GM23338 (cell line): Measurements from ENCODE around the gene ANKRD60. TPM values are rescaled to one million over a fixed set of nuclear protein-coding genes. Genes with fewer than 3 reads are reported as not detected.

ENCODE experiments used
- ATAC-seq: fragments of 200-7000 bp; cut with Tn5 transposase; 3 replicates; pipeline ENCODE4 v1.9.1; 2020
- DNase-seq: peaks from one replicate; pipeline ENCODE4 v3.0.0-alpha.2; 2015; ENCODE audit warnings: low spot score
- H2AFZ ChIP-seq: fragments of 200-600 bp; sonication (generic); 2 replicates; pipeline ENCODE4 v1.8.0; 2016; ENCODE audit warnings: antibody characterized with exemption, mild to moderate bottlenecking, moderate library complexity
- H3F3A ChIP-seq: fragments of 200-600 bp; sonication (generic); replicated peaks from 2 replicates; pipeline ENCODE4 v1.8.0; 2017; ENCODE audit warnings: antibody characterized with exemption, mixed run types, low read depth
- H3K27ac ChIP-seq: fragments of 200-600 bp; sonication (generic); 2 replicates; pipeline ENCODE4 v1.6.1; 2016; ENCODE audit warnings: low read depth
- H3K27me3 ChIP-seq: fragments of 200-600 bp; sonication (generic); 2 replicates; pipeline ENCODE4 v1.8.0; 2016; ENCODE audit warnings: mild to moderate bottlenecking, mixed run types, moderate library complexity; ENCODE audit not compliant: insufficient read depth
- H3K36me3 ChIP-seq: fragments of 200-600 bp; sonication (generic); 2 replicates; pipeline ENCODE4 v1.8.0; 2016; ENCODE audit warnings: mild to moderate bottlenecking; ENCODE audit not compliant: insufficient read depth
- H3K4me1 ChIP-seq: fragments of 200-600 bp; sonication (generic); 2 replicates; pipeline ENCODE4 v1.8.0; 2016; ENCODE audit warnings: mild to moderate bottlenecking, moderate library complexity; ENCODE audit not compliant: insufficient read depth
- H3K4me2 ChIP-seq: fragments of 200-600 bp; sonication (generic); 2 replicates; pipeline ENCODE4 v1.7.1; 2017; ENCODE audit warnings: mixed run types
- H3K4me3 ChIP-seq: fragments of 200-600 bp; sonication (generic); 2 replicates; pipeline ENCODE4 v1.6.1; 2016; ENCODE audit warnings: mixed run types
- H3K79me2 ChIP-seq: fragments of 200-600 bp; sonication (generic); replicated peaks from 2 replicates; pipeline ENCODE4 v1.8.0; 2017; ENCODE audit warnings: mild to moderate bottlenecking; ENCODE audit not compliant: insufficient read depth
- H3K9me2 ChIP-seq: fragments of 200-600 bp; sonication (generic); 2 replicates; pipeline ENCODE4 v1.8.0; 2017; ENCODE audit not compliant: insufficient read depth
- H4K20me1 ChIP-seq: fragments of 200-600 bp; sonication (generic); replicated peaks from 2 replicates; pipeline ENCODE4 v1.8.0; 2017; ENCODE audit warnings: mild to moderate bottlenecking; ENCODE audit not compliant: insufficient read depth
- H3K27ac Mint-ChIP-seq: 2 replicates; pipeline ENCODE4 v1.8.0; 2020; ENCODE audit warnings: inconsistent platforms, mild to moderate bottlenecking, moderate library complexity, mixed read lengths
- H3K27me3 Mint-ChIP-seq: 3 replicates; pipeline ENCODE4 v1.8.0; 2022; ENCODE audit warnings: low read depth, mild to moderate bottlenecking, moderate library complexity, mixed read lengths, inconsistent platforms; ENCODE audit not compliant: insufficient read depth, poor library complexity
- H3K36me3 Mint-ChIP-seq: 3 replicates; pipeline ENCODE4 v1.8.0; 2021; ENCODE audit warnings: low read depth, mild to moderate bottlenecking, inconsistent platforms, moderate library complexity, mixed read lengths
- H3K4me1 Mint-ChIP-seq: 3 replicates; pipeline ENCODE4 v1.8.0; 2020; ENCODE audit warnings: mild to moderate bottlenecking, inconsistent platforms, mixed read lengths
- H3K4me3 Mint-ChIP-seq: 3 replicates; pipeline ENCODE4 v1.8.0; 2021; ENCODE audit warnings: moderate library complexity, mild to moderate bottlenecking, inconsistent platforms, mixed read lengths
- H3K9me3 Mint-ChIP-seq: 3 replicates; pipeline ENCODE4 v1.8.0; 2020; ENCODE audit warnings: moderate library complexity, mild to moderate bottlenecking, inconsistent platforms, mixed read lengths
- CTCF ChIP-seq, 2 experiments: fragments of 200-600 bp in 1 of 2; sonication (generic) in 1 of 2; conservative IDR thresholded peaks; 2 replicates each; pipeline versions ENCODE4 v1.5.1 to v1.6.1; 2016 to 2017; ENCODE audit warnings: antibody characterized with exemption in 2 of 2, low read depth in 2 of 2, mild to moderate bottlenecking in 2 of 2, moderate library complexity in 1 of 2
- ETS1 ChIP-seq: IDR thresholded peaks from 2 replicates; pipeline ENCODE4 v1.6.1; 2016; ENCODE audit warnings: antibody characterized with exemption
- EZH2phosphoT487 ChIP-seq: fragments of 200-600 bp; sonication (generic); IDR thresholded peaks from one replicate; pipeline ENCODE4 v1.8.1; 2018; ENCODE audit warnings: antibody characterized with exemption; ENCODE audit not compliant: unreplicated experiment
- JUNB ChIP-seq: IDR thresholded peaks from one replicate; pipeline ENCODE4 v1.6.1; 2016; ENCODE audit warnings: antibody characterized with exemption; ENCODE audit not compliant: unreplicated experiment
- NANOG ChIP-seq: IDR thresholded peaks from 2 replicates; pipeline ENCODE4 v1.6.1; 2016; ENCODE audit warnings: antibody characterized with exemption, borderline replicate concordance
- POLR2AphosphoS5 ChIP-seq: IDR thresholded peaks from 2 replicates; pipeline ENCODE4 v1.6.1; 2016; ENCODE audit warnings: antibody characterized with exemption, low read depth
- STAT1 ChIP-seq: IDR thresholded peaks from one replicate; pipeline ENCODE4 v1.6.1; 2016; ENCODE audit warnings: antibody characterized with exemption; ENCODE audit not compliant: unreplicated experiment
- ZNF114 ChIP-seq: fragments of 250-450 bp; sonication (Bioruptor Pico); IDR thresholded peaks from 2 replicates; pipeline ENCODE4 v1.5.0; 2020; ENCODE audit warnings: mild to moderate bottlenecking, moderate library complexity
- ZNF331 ChIP-seq: fragments of 250-450 bp; sonication (Bioruptor Pico); IDR thresholded peaks from 2 replicates; pipeline ENCODE4 v1.5.0; 2020; ENCODE audit warnings: low read depth, mild to moderate bottlenecking, moderate library complexity
- polyA plus RNA-seq: library from polyadenylated mRNA; unstranded; fragments of >200 nt; fragmentation: Nextera tagmentation; extraction: Ambion mirVana; gene quantifications from 2 replicates; pipeline ENCODE4 v1.2.1, GENCODE V29; 2016
- total RNA-seq: library from RNA; depleted of rRNA; stranded (reverse); fragments of >200 nt; shearing (Covaris generic); gene quantifications from 2 replicates; pipeline ENCODE4 v1.2.3, GENCODE V29; 2014
- TF ChIP-seq, protein P1 (sequence below): IDR thresholded peaks from one replicate; pipeline ENCODE4 v1.6.1; 2018; ENCODE audit warnings: antibody characterized with exemption; ENCODE audit not compliant: unreplicated experiment

Gene ANKRD60
- total and polyA plus RNA-seq, 2 experiments from 2014 or later, result not detected

- TF ChIP-seq CTCF (conservative IDR thresholded peaks at IDR 0.05; ENCODE audit: low read depth in 2 of 2) (no peak), ZNF331 (CRISPR knock-in tag) (no peak), POLR2AphosphoS5 (no peak), NANOG (no peak), EZH2phosphoT487 (no peak)
- TF ChIP-seq, protein P1, sequence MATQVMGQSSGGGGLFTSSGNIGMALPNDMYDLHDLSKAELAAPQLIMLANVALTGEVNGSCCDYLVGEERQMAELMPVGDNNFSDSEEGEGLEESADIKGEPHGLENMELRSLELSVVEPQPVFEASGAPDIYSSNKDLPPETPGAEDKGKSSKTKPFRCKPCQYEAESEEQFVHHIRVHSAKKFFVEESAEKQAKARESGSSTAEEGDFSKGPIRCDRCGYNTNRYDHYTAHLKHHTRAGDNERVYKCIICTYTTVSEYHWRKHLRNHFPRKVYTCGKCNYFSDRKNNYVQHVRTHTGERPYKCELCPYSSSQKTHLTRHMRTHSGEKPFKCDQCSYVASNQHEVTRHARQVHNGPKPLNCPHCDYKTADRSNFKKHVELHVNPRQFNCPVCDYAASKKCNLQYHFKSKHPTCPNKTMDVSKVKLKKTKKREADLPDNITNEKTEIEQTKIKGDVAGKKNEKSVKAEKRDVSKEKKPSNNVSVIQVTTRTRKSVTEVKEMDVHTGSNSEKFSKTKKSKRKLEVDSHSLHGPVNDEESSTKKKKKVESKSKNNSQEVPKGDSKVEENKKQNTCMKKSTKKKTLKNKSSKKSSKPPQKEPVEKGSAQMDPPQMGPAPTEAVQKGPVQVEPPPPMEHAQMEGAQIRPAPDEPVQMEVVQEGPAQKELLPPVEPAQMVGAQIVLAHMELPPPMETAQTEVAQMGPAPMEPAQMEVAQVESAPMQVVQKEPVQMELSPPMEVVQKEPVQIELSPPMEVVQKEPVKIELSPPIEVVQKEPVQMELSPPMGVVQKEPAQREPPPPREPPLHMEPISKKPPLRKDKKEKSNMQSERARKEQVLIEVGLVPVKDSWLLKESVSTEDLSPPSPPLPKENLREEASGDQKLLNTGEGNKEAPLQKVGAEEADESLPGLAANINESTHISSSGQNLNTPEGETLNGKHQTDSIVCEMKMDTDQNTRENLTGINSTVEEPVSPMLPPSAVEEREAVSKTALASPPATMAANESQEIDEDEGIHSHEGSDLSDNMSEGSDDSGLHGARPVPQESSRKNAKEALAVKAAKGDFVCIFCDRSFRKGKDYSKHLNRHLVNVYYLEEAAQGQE, result no peak
These were observed 26.8 kb downstream of the ANKRD60 start (continued) for GRCh38 chr20:58201616-58202015.

GRCh38 chr20:58199469-58199868 lies 29.0 kb downstream of the ANKRD60 start:
- ATAC-seq, result no peak
- 0 out of 2 replicates have a peak, but pooled peaks cover 4% of the 10 kb centered on the region for H3K9me2 ChIP-seq
- TF ChIP-seq POLR2AphosphoS5, result no peak
- no peak for TF ChIP-seq STAT1
- no peak for TF ChIP-seq JUNB
- H3F3A ChIP-seq, result no peaks in the 10 kb centered on the region
- no peak for DNase-seq
- peaks cover 9% of the 10 kb centered on the region for H3K9me3 Mint-ChIP-seq
- H3K4me1 Mint-ChIP-seq, result no peaks in the 10 kb centered on the region
- H3K27ac Mint-ChIP-seq, result no peak overlapping the region
- no peaks in the 10 kb centered on the region for H4K20me1 ChIP-seq
- H3K4me2 ChIP-seq, result no peak overlapping the region
- H3K36me3 ChIP-seq, result no peaks in the 10 kb centered on the region
- H3K36me3 Mint-ChIP-seq, result peaks cover 7% of the 10 kb centered on the region; the same call in 2 of the 3 replicates
- peaks cover 10% of the 10 kb centered on the region for H3K27me3 Mint-ChIP-seq
- H3K4me1 ChIP-seq, result no peaks in the 10 kb centered on the region
- H2AFZ ChIP-seq, result no peak overlapping the region
- no peaks in the 10 kb centered on the region for H3K79me2 ChIP-seq
- no peak overlapping the region for H3K4me3 Mint-ChIP-seq
- no peak overlapping the region for H3K27ac ChIP-seq
- no peaks in the 10 kb centered on the region for H3K27me3 ChIP-seq
- no peak overlapping the region for H3K4me3 ChIP-seq

GRCh38 chr20:58198901-58199355 lies 29.5 kb downstream of the ANKRD60 start:
- Histone ChIP-seq H3K4me3 (no peak overlapping the region), H3K4me1 (no peaks in the 10 kb centered on the region), H3K4me2 (no peak overlapping the region), H3K79me2 (no peaks in the 10 kb centered on the region), H2AFZ (no peak overlapping the region), H3K36me3 (no peaks in the 10 kb centered on the region), H4K20me1 (no peaks in the 10 kb centered on the region), H3K27ac (no peak overlapping the region), H3K27me3 (no peaks in the 10 kb centered on the region), H3F3A (no peaks in the 10 kb centered on the region), H3K9me2 (no peaks in the 10 kb centered on the region)
- Mint-ChIP-seq H3K36me3 (peaks cover 7% of the 10 kb centered on the region; the same call in 2 of the 3 replicates), H3K4me1 (no peaks in the 10 kb centered on the region), H3K4me3 (no peak overlapping the region), H3K9me3 (peaks cover 9% of the 10 kb centered on the region), H3K27me3 (peaks cover 10% of the 10 kb centered on the region), H3K27ac (no peak overlapping the region)
- ATAC-seq (no peak), DNase-seq (no peak)
- TF ChIP-seq ZNF114 (CRISPR knock-in tag), result no peak
- no peak for TF ChIP-seq ETS1
- no peak for TF ChIP-seq CTCF (conservative IDR thresholded peaks at IDR 0.05; ENCODE audit: low read depth in 2 of 2)
